ENCODE results near the gene TLE4.
"Not testable (repeated sequence)": the region's sequence is repeated elsewhere in the genome, so short reads cannot be mapped to it uniquely, and the experiment has no call there.

Gene TLE4

DNA sequence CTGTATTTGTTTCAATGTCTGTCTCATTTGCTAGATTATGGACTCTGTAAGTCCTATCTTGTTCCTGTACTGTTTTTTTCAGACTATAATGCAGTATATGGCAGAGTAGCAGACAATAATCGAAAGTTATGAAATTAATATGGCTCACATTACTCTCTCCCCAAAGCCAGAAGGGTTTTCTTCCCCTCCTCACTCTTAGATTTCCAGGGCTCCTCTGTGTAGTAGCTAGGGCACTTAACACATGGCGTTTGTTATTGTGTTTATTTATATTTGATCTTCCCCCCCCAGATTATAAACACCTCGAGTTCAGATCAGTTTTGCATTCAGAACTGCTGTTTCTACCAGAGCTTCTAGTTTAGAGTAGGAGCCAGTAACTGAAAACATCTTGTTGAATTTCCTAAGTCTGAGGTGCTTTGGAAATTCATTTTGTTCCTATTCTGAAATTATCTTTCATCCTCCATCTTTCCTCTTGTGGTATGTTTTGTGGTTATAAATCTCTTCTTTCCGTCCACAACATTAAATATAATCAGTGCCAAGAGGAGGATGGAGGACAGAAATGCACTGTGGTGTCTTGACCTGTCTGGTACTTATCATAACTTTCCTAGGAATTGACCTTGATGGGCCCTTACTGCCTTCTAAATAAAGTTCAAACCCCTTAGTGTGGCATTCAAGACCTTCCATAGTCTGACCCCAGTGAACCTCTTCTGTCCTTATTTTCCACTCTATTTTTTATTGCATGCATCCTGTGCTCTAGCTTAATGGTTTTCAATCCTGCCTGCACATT lies 27.0 kb downstream of the TLE4 start:
- H3K9me3 ChIP-seq (ENCODE audit: control extremely low read depth in 1 of 5, control insufficient read depth in 4 of 5, insufficient read depth in 2 of 5, low read depth in 1 of 5, low read length in 4 of 5), result peaks cover 0 to 19% (median 4%) of the 10 kb centered on the region in 5 experiments
- CTCF ChIA-PET, result interaction anchor here (1.0 to 1.6 kb wide), 2 partner anchors 12 to 14 kb away, joined by 6 to 8 read pairs; no protein-coding TSS in a partner anchor
- DNase-seq, result peak in 2 of 3 donors; percentile 19 to 37
- no peaks in the 10 kb centered on the region for H3K27me3 ChIP-seq (replicated peaks in 2 of 5; ENCODE audit: control insufficient read depth in 4 of 5, insufficient read depth in 5 of 5, low read length in 4 of 5)
- peaks cover 18 to 38% (median 30%) of the 10 kb centered on the region in 4 experiments for H3K4me1 ChIP-seq (ENCODE audit: control extremely low read depth in 1 of 4, control insufficient read depth in 4 of 4, insufficient read depth in 4 of 4, low read length in 3 of 4)
- POLR2A ChIA-PET, result no interaction called here
- peak overlapping the region in 1 of 7 experiments; percentile 24 for H3K4me3 ChIP-seq (ENCODE audit: control insufficient read depth in 1 of 7, extremely low read depth in 1 of 7, insufficient read depth in 4 of 7, low read depth in 2 of 7, low read length in 6 of 7)
- WGBS (ENCODE audit: insufficient coverage), result no CpG with 5 or more reads among the region's 4 CpGs
- H3K36me3 ChIP-seq (ENCODE audit: control insufficient read depth in 4 of 4, insufficient read depth in 4 of 4, low read length in 3 of 4), result peaks cover 0 to 22% (median 3%) of the 10 kb centered on the region in 4 experiments
- no peak overlapping the region for H3K27ac ChIP-seq (ENCODE audit: insufficient read depth in 1 of 2, low read depth in 1 of 2, low read length in 2 of 2, poor library complexity in 1 of 2, severe bottlenecking in 2 of 2)

DNA sequence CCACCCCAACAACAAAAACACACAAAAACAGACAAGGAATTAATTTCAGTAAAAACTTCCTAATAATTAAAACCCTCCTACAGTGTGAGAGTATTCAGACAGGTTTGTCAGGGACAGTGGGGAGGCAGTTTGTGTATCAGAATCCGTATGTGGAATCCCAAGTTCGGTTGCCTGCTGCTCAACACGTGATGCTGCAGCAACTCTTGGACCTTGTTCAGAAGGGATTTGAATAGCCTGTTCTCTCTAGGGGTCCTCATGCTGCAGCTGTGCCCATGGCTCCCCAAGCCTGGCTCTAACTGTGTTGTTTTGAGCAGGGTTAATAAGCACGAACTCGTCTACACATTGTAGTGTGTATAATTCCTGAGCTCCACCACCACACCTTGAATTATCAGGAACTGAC lies 28.7 kb downstream of the TLE4 start:
- ChIA-PET CTCF (no interaction called here), POLR2A (no interaction called here)
- Histone ChIP-seq H3K27ac (ENCODE audit: insufficient read depth in 1 of 2, low read depth in 1 of 2, low read length in 2 of 2, poor library complexity in 1 of 2, severe bottlenecking in 2 of 2) (no peak overlapping the region), H3K27me3 (replicated peaks in 2 of 5; ENCODE audit: control insufficient read depth in 4 of 5, insufficient read depth in 5 of 5, low read length in 4 of 5) (no peaks in the 10 kb centered on the region), H3K4me1 (ENCODE audit: control extremely low read depth in 1 of 4, control insufficient read depth in 4 of 4, insufficient read depth in 4 of 4, low read length in 3 of 4) (peaks cover 11 to 30% (median 23%) of the 10 kb centered on the region in 4 experiments), H3K36me3 (ENCODE audit: control insufficient read depth in 4 of 4, insufficient read depth in 4 of 4, low read length in 3 of 4) (peaks cover 0 to 22% (median 3%) of the 10 kb centered on the region in 4 experiments), H3K9me3 (ENCODE audit: control extremely low read depth in 1 of 5, control insufficient read depth in 4 of 5, insufficient read depth in 2 of 5, low read depth in 1 of 5, low read length in 4 of 5) (peaks cover 0 to 19% (median 4%) of the 10 kb centered on the region in 5 experiments), H3K4me3 (ENCODE audit: control insufficient read depth in 1 of 7, extremely low read depth in 1 of 7, insufficient read depth in 4 of 7, low read depth in 2 of 7, low read length in 6 of 7) (no peak overlapping the region)
- no peak for DNase-seq
- 96% methylated on average over 5 of the region's 5 CpGs for WGBS (ENCODE audit: insufficient coverage)

DNA sequence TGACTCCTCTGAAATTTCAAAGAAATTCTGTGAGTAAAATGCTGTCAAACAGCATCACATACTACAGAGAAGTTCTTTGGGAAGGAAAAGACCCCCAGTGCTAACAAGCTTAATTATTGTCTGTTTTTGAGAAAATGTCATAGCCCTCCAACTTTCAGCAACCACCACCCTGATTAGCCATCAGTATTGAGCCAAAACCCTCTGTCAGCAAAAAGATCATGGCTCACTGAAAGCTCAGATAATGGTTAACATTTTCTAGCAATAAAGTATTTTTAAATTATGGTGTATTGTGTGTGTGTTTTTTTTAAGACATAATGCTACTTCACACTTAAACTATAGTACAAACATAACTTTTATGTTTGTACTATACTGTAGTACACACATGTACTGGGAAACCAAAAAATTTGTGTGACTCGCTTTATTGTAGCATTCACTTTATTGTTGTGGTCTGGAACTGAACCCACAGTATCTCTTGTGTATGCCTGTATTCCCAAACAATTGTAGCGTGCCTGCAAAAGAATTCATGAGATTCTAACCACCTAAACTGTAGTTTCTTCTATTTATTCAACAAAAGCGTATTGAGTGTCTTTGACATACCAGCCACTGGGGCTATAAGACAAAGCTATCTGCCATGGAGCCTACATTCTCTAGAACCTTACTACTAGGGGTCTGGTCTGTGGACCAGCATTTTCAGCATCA lies 31.6 kb downstream of the TLE4 start:
- H3K27me3 ChIP-seq (replicated peaks in 2 of 5; ENCODE audit: control insufficient read depth in 4 of 5, insufficient read depth in 5 of 5, low read length in 4 of 5), result no peaks in the 10 kb centered on the region
- peaks cover 0 to 21% (median 8%) of the 10 kb centered on the region in 5 experiments for H3K9me3 ChIP-seq (ENCODE audit: control extremely low read depth in 1 of 5, control insufficient read depth in 4 of 5, insufficient read depth in 2 of 5, low read depth in 1 of 5, low read length in 4 of 5)
- peaks cover 0 to 22% (median 3%) of the 10 kb centered on the region in 4 experiments for H3K36me3 ChIP-seq (ENCODE audit: control insufficient read depth in 4 of 4, insufficient read depth in 4 of 4, low read length in 3 of 4)
- 100% methylated on average over 2 of the region's 3 CpGs for WGBS (ENCODE audit: insufficient coverage)
- no peak overlapping the region for H3K27ac ChIP-seq (ENCODE audit: insufficient read depth in 1 of 2, low read depth in 1 of 2, low read length in 2 of 2, poor library complexity in 1 of 2, severe bottlenecking in 2 of 2)
- POLR2A ChIA-PET, result no interaction called here
- H3K4me1 ChIP-seq (ENCODE audit: control extremely low read depth in 1 of 4, control insufficient read depth in 4 of 4, insufficient read depth in 4 of 4, low read length in 3 of 4), result peaks cover 2 to 15% (median 11%) of the 10 kb centered on the region in 4 experiments
- DNase-seq, result no peak
- CTCF ChIA-PET, result interaction anchor here (0.8 to 2.2 kb wide), 3 partner anchors 11 to 20 kb away, joined by 3 to 6 read pairs (median 4); no protein-coding TSS in a partner anchor
- H3K4me3 ChIP-seq (ENCODE audit: control insufficient read depth in 1 of 7, extremely low read depth in 1 of 7, insufficient read depth in 4 of 7, low read depth in 2 of 7, low read length in 6 of 7), result no peak overlapping the region

DNA sequence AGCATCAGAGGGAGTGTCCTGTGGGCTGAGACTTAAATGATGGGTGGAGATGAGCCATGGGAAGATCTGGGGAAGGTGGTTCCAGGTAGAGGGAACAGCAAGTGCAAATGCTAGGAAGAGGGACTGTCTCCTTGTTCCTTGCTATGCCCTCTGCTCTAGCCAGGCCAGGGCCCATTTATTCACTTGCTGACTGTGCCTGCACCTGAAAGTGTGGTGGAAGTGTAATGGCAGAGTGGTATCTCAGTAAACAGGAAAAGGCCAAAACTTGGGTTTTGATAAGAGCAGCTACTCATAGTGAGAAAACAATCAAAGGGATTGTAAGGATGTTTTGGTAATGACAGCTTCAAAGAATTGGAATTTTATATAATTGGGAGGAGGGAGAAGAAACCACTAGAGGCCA lies 32.4 kb downstream of the TLE4 start:
- H3K4me1 ChIP-seq (ENCODE audit: control extremely low read depth in 1 of 4, control insufficient read depth in 4 of 4, insufficient read depth in 4 of 4, low read length in 3 of 4), result peaks cover 0 to 13% (median 5%) of the 10 kb centered on the region in 4 experiments
- peaks cover 0 to 22% (median 3%) of the 10 kb centered on the region in 4 experiments for H3K36me3 ChIP-seq (ENCODE audit: control insufficient read depth in 4 of 4, insufficient read depth in 4 of 4, low read length in 3 of 4)
- no peaks in the 10 kb centered on the region for H3K27me3 ChIP-seq (replicated peaks in 2 of 5; ENCODE audit: control insufficient read depth in 4 of 5, insufficient read depth in 5 of 5, low read length in 4 of 5)
- no peak overlapping the region for H3K4me3 ChIP-seq (ENCODE audit: control insufficient read depth in 1 of 7, extremely low read depth in 1 of 7, insufficient read depth in 4 of 7, low read depth in 2 of 7, low read length in 6 of 7)
- no peak for DNase-seq
- CTCF ChIA-PET, result interaction anchor here (0.8 to 2.2 kb wide), 4 partner anchors 9 to 32 kb away, joined by 3 to 6 read pairs (median 4); partner anchors contain the start of gene TLE4
- POLR2A ChIA-PET, result no interaction called here
- peaks cover 0 to 21% (median 8%) of the 10 kb centered on the region in 5 experiments for H3K9me3 ChIP-seq (ENCODE audit: control extremely low read depth in 1 of 5, control insufficient read depth in 4 of 5, insufficient read depth in 2 of 5, low read depth in 1 of 5, low read length in 4 of 5)
- no peak overlapping the region for H3K27ac ChIP-seq (ENCODE audit: insufficient read depth in 1 of 2, low read depth in 1 of 2, low read length in 2 of 2, poor library complexity in 1 of 2, severe bottlenecking in 2 of 2)

DNA sequence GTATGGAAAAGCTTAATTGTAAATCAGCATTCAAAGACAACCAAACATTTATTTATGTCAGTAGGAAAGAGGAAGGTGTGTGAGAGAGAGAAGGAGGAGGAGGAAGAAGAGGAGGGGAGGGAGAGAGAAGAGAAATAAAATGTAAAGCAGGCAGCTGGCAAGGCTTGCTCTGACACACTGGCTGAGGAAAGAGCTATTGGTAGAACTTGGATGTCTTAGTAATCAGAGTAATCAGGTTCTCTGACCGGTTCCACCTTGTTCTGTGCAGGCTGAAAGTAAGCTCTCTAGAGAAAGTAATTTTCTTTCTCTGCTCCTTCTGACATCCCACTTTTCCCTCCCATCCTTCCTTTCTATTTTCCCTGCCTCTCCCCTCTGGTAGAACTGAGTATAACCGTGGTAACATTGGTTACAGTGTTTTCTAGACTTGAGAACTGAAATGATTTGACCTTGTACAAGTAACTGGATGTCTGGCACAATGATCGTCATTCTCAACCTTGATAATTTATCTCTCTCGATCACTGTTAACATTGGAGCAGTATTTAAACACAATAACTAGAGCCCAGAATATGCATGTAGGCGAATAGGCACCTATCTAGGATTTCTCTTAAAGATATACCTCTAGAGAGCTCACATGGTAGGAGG lies 33.3 kb downstream of the TLE4 start:
- H3K36me3 ChIP-seq (ENCODE audit: control insufficient read depth in 4 of 4, insufficient read depth in 4 of 4, low read length in 3 of 4), result peaks cover 0 to 22% (median 3%) of the 10 kb centered on the region in 4 experiments
- CTCF ChIA-PET, result interaction anchor here (0.7 to 2.2 kb wide), 6 partner anchors 9 to 33 kb away, joined by 3 to 6 read pairs (median 4); partner anchors contain the start of gene TLE4
- H3K27ac ChIP-seq (ENCODE audit: insufficient read depth in 1 of 2, low read depth in 1 of 2, low read length in 2 of 2, poor library complexity in 1 of 2, severe bottlenecking in 2 of 2), result no peak overlapping the region
- peaks cover 0 to 22% (median 4%) of the 10 kb centered on the region in 4 experiments for H3K4me1 ChIP-seq (ENCODE audit: control extremely low read depth in 1 of 4, control insufficient read depth in 4 of 4, insufficient read depth in 4 of 4, low read length in 3 of 4)
- WGBS (ENCODE audit: insufficient coverage), result 100% methylated on average over 2 of the region's 5 CpGs
- H3K4me3 ChIP-seq (ENCODE audit: control insufficient read depth in 1 of 7, extremely low read depth in 1 of 7, insufficient read depth in 4 of 7, low read depth in 2 of 7, low read length in 6 of 7), result no peak overlapping the region
- H3K27me3 ChIP-seq (replicated peaks in 2 of 5; ENCODE audit: control insufficient read depth in 4 of 5, insufficient read depth in 5 of 5, low read length in 4 of 5), result no peaks in the 10 kb centered on the region
- no peak for DNase-seq
- POLR2A ChIA-PET, result interaction anchor here (0.8 kb wide), 1 partner anchor 59 kb away, joined by 3 read pairs; no protein-coding TSS in a partner anchor
- peaks cover 0 to 21% (median 8%) of the 10 kb centered on the region in 5 experiments for H3K9me3 ChIP-seq (ENCODE audit: control extremely low read depth in 1 of 5, control insufficient read depth in 4 of 5, insufficient read depth in 2 of 5, low read depth in 1 of 5, low read length in 4 of 5)

DNA sequence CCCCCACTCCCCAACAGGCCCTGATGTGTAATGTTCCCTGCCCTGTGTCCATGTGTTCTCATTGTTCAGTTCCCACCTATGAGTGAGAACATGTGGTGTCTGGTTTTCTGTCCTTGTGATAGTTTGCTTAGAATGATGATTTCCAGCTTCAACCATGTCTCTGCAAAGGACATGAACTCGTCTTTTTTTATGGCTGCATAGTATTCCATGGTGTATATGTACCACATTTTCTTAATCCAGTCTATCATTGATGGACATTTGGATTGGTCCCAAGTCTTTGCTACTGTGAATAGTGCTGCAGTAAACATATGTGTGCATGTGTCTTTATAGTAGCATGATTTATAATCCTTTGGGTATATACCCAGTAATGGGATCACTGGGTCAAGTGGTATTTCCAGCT lies 34.8 kb downstream of the TLE4 start:
- no CpG with 5 or more reads among the region's 1 CpG for WGBS (ENCODE audit: insufficient coverage)
- POLR2A ChIA-PET; H3K4me3 ChIP-seq (ENCODE audit: control insufficient read depth in 1 of 7, extremely low read depth in 1 of 7, insufficient read depth in 4 of 7, low read depth in 2 of 7, low read length in 6 of 7); H3K27ac ChIP-seq (ENCODE audit: insufficient read depth in 1 of 2, low read depth in 1 of 2, low read length in 2 of 2, poor library complexity in 1 of 2, severe bottlenecking in 2 of 2); H3K27me3 ChIP-seq (replicated peaks in 2 of 5; ENCODE audit: control insufficient read depth in 4 of 5, insufficient read depth in 5 of 5, low read length in 4 of 5); DNase-seq: not testable (repeated sequence)
- Histone ChIP-seq H3K9me3 (ENCODE audit: control extremely low read depth in 1 of 5, control insufficient read depth in 4 of 5, insufficient read depth in 2 of 5, low read depth in 1 of 5, low read length in 4 of 5) (peaks cover 0 to 18% (median 8%) of the 10 kb centered on the region in 5 experiments), H3K36me3 (ENCODE audit: control insufficient read depth in 4 of 4, insufficient read depth in 4 of 4, low read length in 3 of 4) (peaks cover 0 to 19% (median 3%) of the 10 kb centered on the region in 4 experiments), H3K4me1 (ENCODE audit: control extremely low read depth in 1 of 4, control insufficient read depth in 4 of 4, insufficient read depth in 4 of 4, low read length in 3 of 4) (peaks cover 5 to 36% (median 13%) of the 10 kb centered on the region in 4 experiments)
- CTCF ChIA-PET, result interaction anchor here (1.7 kb wide), 1 partner anchor 10 kb away, joined by 4 read pairs; no protein-coding TSS in a partner anchor
